Sigmoid colon (tissue), 4 donors: Measurements from ENCODE around the gene SLFN12L.

Source experiments
- EP300 ChIP-seq, 4 donors: sonication (generic); formaldehyde crosslinking; IDR thresholded peaks; one replicate each; pipeline ENCODE4 v1.6.1; 2017; ENCODE audit warnings: antibody characterized with exemption in 4 of 4
- POLR2A ChIP-seq, 2 donors: fragments of 450-650 bp; IDR thresholded peaks; one replicate each; pipeline ENCODE4 v1.6.1; 2016; ENCODE audit warnings: antibody characterized with exemption in 2 of 2, mild to moderate bottlenecking in 2 of 2, moderate library complexity in 2 of 2
- TF ChIP-seq, protein P1 (sequence below), 4 experiments: fragments of 450-650 bp in 3 of 4; fragments of 200-600 bp in 1 of 4; IDR thresholded peaks; one replicate each; pipeline ENCODE4 v1.5.1; 2016 to 2019; ENCODE audit warnings: antibody characterized with exemption in 4 of 4, mild to moderate bottlenecking in 3 of 4, moderate library complexity in 2 of 4

DNA sequence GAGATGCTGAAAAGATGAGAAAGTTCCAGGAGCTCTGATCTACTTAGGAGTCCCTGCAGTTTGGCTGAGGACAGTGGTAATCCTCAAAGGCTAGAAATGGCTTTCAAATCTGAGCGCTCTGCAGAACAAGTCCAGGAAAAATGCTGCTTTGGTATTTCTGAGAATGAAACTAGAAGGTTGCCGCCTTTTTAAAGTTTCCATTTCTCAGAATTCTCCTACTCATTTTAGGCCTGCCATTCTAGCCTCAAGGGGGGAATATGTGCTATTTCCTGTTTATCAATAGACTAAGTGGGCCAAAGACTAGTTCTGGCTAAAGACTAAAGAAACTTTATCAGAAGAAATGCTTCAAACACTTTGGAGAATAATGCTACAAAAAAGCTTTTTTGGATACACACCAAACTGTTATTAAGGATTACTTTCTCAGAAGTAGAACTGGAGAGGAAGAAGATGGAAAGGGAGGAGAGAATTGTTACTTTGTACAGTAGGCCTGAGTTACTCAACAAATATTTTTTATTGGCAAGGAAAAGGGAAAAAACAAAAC lies at the start of gene SLFN12L:
- TF ChIP-seq EP300 (IDR thresholded peaks at IDR 0.05) (no peak), POLR2A (IDR thresholded peaks at IDR 0.05) (no peak)
- TF ChIP-seq, protein P1, sequence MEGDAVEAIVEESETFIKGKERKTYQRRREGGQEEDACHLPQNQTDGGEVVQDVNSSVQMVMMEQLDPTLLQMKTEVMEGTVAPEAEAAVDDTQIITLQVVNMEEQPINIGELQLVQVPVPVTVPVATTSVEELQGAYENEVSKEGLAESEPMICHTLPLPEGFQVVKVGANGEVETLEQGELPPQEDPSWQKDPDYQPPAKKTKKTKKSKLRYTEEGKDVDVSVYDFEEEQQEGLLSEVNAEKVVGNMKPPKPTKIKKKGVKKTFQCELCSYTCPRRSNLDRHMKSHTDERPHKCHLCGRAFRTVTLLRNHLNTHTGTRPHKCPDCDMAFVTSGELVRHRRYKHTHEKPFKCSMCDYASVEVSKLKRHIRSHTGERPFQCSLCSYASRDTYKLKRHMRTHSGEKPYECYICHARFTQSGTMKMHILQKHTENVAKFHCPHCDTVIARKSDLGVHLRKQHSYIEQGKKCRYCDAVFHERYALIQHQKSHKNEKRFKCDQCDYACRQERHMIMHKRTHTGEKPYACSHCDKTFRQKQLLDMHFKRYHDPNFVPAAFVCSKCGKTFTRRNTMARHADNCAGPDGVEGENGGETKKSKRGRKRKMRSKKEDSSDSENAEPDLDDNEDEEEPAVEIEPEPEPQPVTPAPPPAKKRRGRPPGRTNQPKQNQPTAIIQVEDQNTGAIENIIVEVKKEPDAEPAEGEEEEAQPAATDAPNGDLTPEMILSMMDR (IDR thresholded peaks at IDR 0.05): no peak
